Ramos (cell line): Measurements from ENCODE around the gene SEMA5B.

Experiments used
- in situ Hi-C: fragments of 300-500 bp; cut with MboI; formaldehyde crosslinking; loops from one replicate; pipeline ENCODE4 v1.14.3; 2022; ENCODE audit warnings: low sequenced_read_pairs; ENCODE audit not compliant: unreplicated experiment

The SEMA5B gene

GRCh38 chr3:122955916-122956692, 71.5 kb downstream of the SEMA5B start:
- in situ Hi-C loops: no loop called here

GRCh38 chr3:122952520-122952919, 75.0 kb downstream of the SEMA5B start:
- in situ Hi-C loops: no loop called here

- in situ Hi-C loops: no loop called here
Measured at GRCh38 chr3:122948408-122948807, 79.2 kb downstream of the SEMA5B start.

- in situ Hi-C loops: no loop called here
Measured at GRCh38 chr3:122947738-122948137, 79.8 kb downstream of the SEMA5B start.

GRCh38 chr3:122947196-122947595, 80.4 kb downstream of the SEMA5B start:
- in situ Hi-C loops: no loop called here

GRCh38 chr3:122946185-122946584, 81.4 kb downstream of the SEMA5B start:
- in situ Hi-C loops: no loop called here

- in situ Hi-C loops: no loop called here
Measured at GRCh38 chr3:122945230-122945629, 82.3 kb downstream of the SEMA5B start.

- in situ Hi-C loops: no loop called here
Measured at GRCh38 chr3:122944671-122945161, 82.8 kb downstream of the SEMA5B start.

GRCh38 chr3:122943828-122944190, 83.8 kb downstream of the SEMA5B start:
- in situ Hi-C loops: no loop called here

- in situ Hi-C loops: no loop called here
Measured at GRCh38 chr3:122942937-122943827, 84.4 kb downstream of the SEMA5B start.

GRCh38 chr3:122942239-122942638, 85.3 kb downstream of the SEMA5B start:
- in situ Hi-C loops: no loop called here

GRCh38 chr3:122941228-122942206, 86.0 kb downstream of the SEMA5B start:
- in situ Hi-C loops: no loop called here

GRCh38 chr3:122940628-122941086, 86.9 kb downstream of the SEMA5B start:
- in situ Hi-C loops: no loop called here

- in situ Hi-C loops: no loop called here
Measured at GRCh38 chr3:122938783-122939425, 88.7 kb downstream of the SEMA5B start.

- in situ Hi-C loops: no loop called here
Measured at GRCh38 chr3:122937745-122938144, 89.8 kb downstream of the SEMA5B start.

- in situ Hi-C loops: no loop called here
Measured at GRCh38 chr3:122936986-122937385, 90.6 kb downstream of the SEMA5B start.

- in situ Hi-C loops: no loop called here
Measured at GRCh38 chr3:122936335-122936734, 91.2 kb downstream of the SEMA5B start.

- in situ Hi-C loops: no loop called here
Measured at GRCh38 chr3:122934251-122934650, 93.3 kb downstream of the SEMA5B start.

- in situ Hi-C loops: no loop called here
Measured at GRCh38 chr3:122932251-122932967, 95.2 kb downstream of the SEMA5B start.
